PFSK-1 (cell line): ENCODE results near the gene OR2B6.

Source experiments
- POLR2AphosphoS5 ChIP-seq: IDR thresholded peaks from 2 replicates; pipeline ENCODE4 v1.6.1; 2012; ENCODE audit warnings: low read depth, mild to moderate bottlenecking, control low read depth, low read length, moderate library complexity
- REST ChIP-seq, 2 experiments: IDR thresholded peaks; 2 replicates each; pipeline versions ENCODE4 v1.6.1 to v1.8.0; 2011 to 2012; ENCODE audit warnings: low read depth in 2 of 2, low read length in 2 of 2, control low read depth in 1 of 2, inconsistent platforms in 1 of 2, mild to moderate bottlenecking in 1 of 2, moderate library complexity in 1 of 2; ENCODE audit not compliant: insufficient read depth in 1 of 2

- TF ChIP-seq POLR2AphosphoS5 (no peak), REST (IDR thresholded peaks at IDR 0.05; ENCODE audit: insufficient read depth in 1 of 2, low read depth in 2 of 2, low read length in 2 of 2) (no peak)
Observed at GRCh38 chr6:27972750-27973149, 15.7 kb downstream of the OR2B6 start.
